NCI-H146 treated with DMSO at 0.1 percent for 48 hours (cell line): ENCODE results near the gene COL13A1.

Source experiments
- DNase-seq: peaks from one replicate; lab custom pipeline; 2025; ENCODE audit not compliant: unreplicated experiment; lab: John Stamatoyannopoulos, UW

Gene COL13A1

GRCh38 chr10:69818676-69819239, 17.1 kb downstream of the COL13A1 start:
- no peak for DNase-seq

GRCh38 chr10:69819716-69820506, 18.2 kb downstream of the COL13A1 start:
- DNase-seq = no peak

- DNase-seq = no peak
These were observed 19.1 kb downstream of the COL13A1 start for GRCh38 chr10:69820817-69821216.

GRCh38 chr10:69825604-69826003, 23.9 kb downstream of the COL13A1 start:
- DNase-seq = no peak

- DNase-seq = no peak
These were observed 24.4 kb downstream of the COL13A1 start for GRCh38 chr10:69826094-69826493.

- DNase-seq = no peak
These were observed 25.3 kb downstream of the COL13A1 start for GRCh38 chr10:69826789-69827554.

GRCh38 chr10:69828144-69828870, 26.6 kb downstream of the COL13A1 start:
- peak; percentile 25 for DNase-seq

GRCh38 chr10:69829775-69830174, 28.1 kb downstream of the COL13A1 start:
- DNase-seq = no peak

- DNase-seq = no peak
These were observed 29.6 kb downstream of the COL13A1 start for GRCh38 chr10:69831231-69831855.

GRCh38 chr10:69835233-69835632, 33.5 kb downstream of the COL13A1 start:
- DNase-seq = no peak

- no peak for DNase-seq
These were observed 34.4 kb downstream of the COL13A1 start for GRCh38 chr10:69835875-69836730.

GRCh38 chr10:69836731-69837030, 35.0 kb downstream of the COL13A1 start:
- DNase-seq = no peak

- DNase-seq = no peak
These were observed 35.6 kb downstream of the COL13A1 start for GRCh38 chr10:69837261-69837660.

- no peak for DNase-seq
These were observed 36.7 kb downstream of the COL13A1 start for GRCh38 chr10:69838418-69838817.

- no peak for DNase-seq
These were observed 37.1 kb downstream of the COL13A1 start for GRCh38 chr10:69838853-69839252.

GRCh38 chr10:69839696-69840345, 38.1 kb downstream of the COL13A1 start:
- no peak for DNase-seq

- DNase-seq = no peak
These were observed 39.1 kb downstream of the COL13A1 start for GRCh38 chr10:69840773-69841172.

- no peak for DNase-seq
These were observed 40.3 kb downstream of the COL13A1 start for GRCh38 chr10:69842020-69842419.

- no peak for DNase-seq
These were observed 41.2 kb downstream of the COL13A1 start for GRCh38 chr10:69842882-69843281.

- DNase-seq = no peak
These were observed 42.2 kb downstream of the COL13A1 start for GRCh38 chr10:69843923-69844322.
